ENCODE data around the gene ZEB2.

- no peak for TF ChIP-seq CTCF (IDR thresholded peaks at IDR 0.05)
- no peak for TF ChIP-seq EP300 (IDR thresholded peaks at IDR 0.05)
- TF ChIP-seq POLR2A (IDR thresholded peaks at IDR 0.05), result no peak
Measured at GRCh38 chr2:144566448-144566847, 46.5 kb upstream of the ZEB2 start.
